Endodermal cell (in vitro differentiated cells): ENCODE measurements around the gene ARL4D. TPM values are rescaled to one million over a fixed set of nuclear protein-coding genes. Genes with fewer than 3 reads are reported as not detected.

ENCODE experiments used
- DNase-seq: peaks from one replicate; pipeline ENCODE4 v3.0.0-alpha.2; 2017
- H3K27ac ChIP-seq: 2 replicates; pipeline ENCODE4 v1.5.1; 2013; ENCODE audit warnings: mild to moderate bottlenecking, low read depth, low read length, moderate library complexity
- H3K27me3 ChIP-seq: 2 replicates; pipeline ENCODE4 v1.6.1; 2013; ENCODE audit warnings: mild to moderate bottlenecking, low read length, moderate library complexity; ENCODE audit not compliant: insufficient read depth, control insufficient read depth, poor library complexity, severe bottlenecking
- H3K36me3 ChIP-seq: 2 replicates; pipeline ENCODE4 v1.7.0; 2013; ENCODE audit warnings: mild to moderate bottlenecking, low read length, moderate library complexity; ENCODE audit not compliant: control insufficient read depth, insufficient read depth
- H3K4me1 ChIP-seq: one replicate; pipeline ENCODE4 v1.7.0; 2013; ENCODE audit warnings: low read length; ENCODE audit not compliant: control insufficient read depth, insufficient read depth
- H3K4me3 ChIP-seq: 2 replicates; pipeline ENCODE4 v1.5.1; 2013; ENCODE audit warnings: mild to moderate bottlenecking, low read length, moderate library complexity
- H3K9ac ChIP-seq: 2 replicates; pipeline ENCODE4 v1.6.1; 2013; ENCODE audit warnings: mild to moderate bottlenecking, low read length, moderate library complexity; ENCODE audit not compliant: poor library complexity, severe bottlenecking; ENCODE audit errors: extremely low read depth
- H3K9me3 ChIP-seq: 2 replicates; pipeline ENCODE4 v1.6.1; 2013; ENCODE audit warnings: mild to moderate bottlenecking, low read length, moderate library complexity; ENCODE audit not compliant: control insufficient read depth
- H3K27ac Mint-ChIP-seq: 2 replicates; pipeline ENCODE4 v1.8.0; 2020; ENCODE audit warnings: mixed read lengths
- H3K27me3 Mint-ChIP-seq: 2 replicates; pipeline ENCODE4 v1.8.0; 2021; ENCODE audit warnings: mild to moderate bottlenecking, mixed read lengths; ENCODE audit not compliant: insufficient read depth
- H3K36me3 Mint-ChIP-seq: 2 replicates; pipeline ENCODE4 v1.8.0; 2020; ENCODE audit warnings: low read depth, mixed read lengths
- H3K4me1 Mint-ChIP-seq: 2 replicates; pipeline ENCODE4 v1.8.0; 2020; ENCODE audit warnings: mixed read lengths
- H3K4me3 Mint-ChIP-seq: 2 replicates; pipeline ENCODE4 v1.8.0; 2020; ENCODE audit warnings: mild to moderate bottlenecking, moderate library complexity, mixed read lengths
- H3K9me3 Mint-ChIP-seq: 2 replicates; pipeline ENCODE4 v1.8.0; 2020; ENCODE audit warnings: mild to moderate bottlenecking, mixed read lengths
- CTCF ChIP-seq: fragments of 200-600 bp; sonication (generic); conservative IDR thresholded peaks from 2 replicates; pipeline ENCODE4 v1.5.0; 2021; ENCODE audit warnings: antibody characterized with exemption, mild to moderate bottlenecking
- WGBS, 2 experiments: methylation state at CpG; one replicate each; pipeline versions ENCODE4 v1.1.5 to v1.1.7; 2013; ENCODE audit warnings: missing lambda C conversion rate in 2 of 2, mixed read lengths in 1 of 2; ENCODE audit not compliant: insufficient coverage in 1 of 2, insufficient read length in 1 of 2; 5-methylcytosine and 5-hydroxymethylcytosine counted together
- total RNA-seq, 2 donors: library from RNA; stranded (reverse); fragmentation: NEBNext Ultra II Directional in 1 of 2; extraction: Animal tissue kit (Norgen Biotek cat#: 25700) in 1 of 2; gene quantifications; 2 replicates in 1 of 2; 3 replicates in 1 of 2; pipeline ENCODE4 v1.2.1, GENCODE V29; 2021

The ARL4D gene
- total RNA-seq, 2 donors from 2014 or later, result 129 to 142 TPM

GRCh38 chr17:43430936-43431713 is 32.3 kb downstream of the ARL4D start:
- no peak overlapping the region for H3K27ac Mint-ChIP-seq
- 80 to 100% methylated on average over 2 to 6 of the region's 6 CpGs for WGBS, 2 experiments
- no peak overlapping the region for H3K9ac ChIP-seq
- TF ChIP-seq CTCF, result no peak
- H3K36me3 ChIP-seq, result no peaks in the 10 kb centered on the region
- H3K36me3 Mint-ChIP-seq, result no peaks in the 10 kb centered on the region
- H3K4me3 Mint-ChIP-seq, result no peak overlapping the region
- H3K9me3 Mint-ChIP-seq, result no peaks in the 10 kb centered on the region
- no peaks in the 10 kb centered on the region for H3K27me3 ChIP-seq
- no peak overlapping the region for H3K27ac ChIP-seq
- peak; percentile 47 for DNase-seq
- peaks cover 32% of the 10 kb centered on the region for H3K4me1 Mint-ChIP-seq
- peaks cover 10% of the 10 kb centered on the region for H3K4me1 ChIP-seq
- no peak overlapping the region for H3K4me3 ChIP-seq
- H3K27me3 Mint-ChIP-seq, result no peaks in the 10 kb centered on the region
- no peaks in the 10 kb centered on the region for H3K9me3 ChIP-seq

GRCh38 chr17:43431714-43432523 is 33.1 kb downstream of the ARL4D start:
- Mint-ChIP-seq H3K9me3 (no peaks in the 10 kb centered on the region), H3K36me3 (no peaks in the 10 kb centered on the region), H3K4me1 (peaks cover 32% of the 10 kb centered on the region), H3K4me3 (no peak overlapping the region), H3K27ac (no peak overlapping the region), H3K27me3 (no peaks in the 10 kb centered on the region)
- Histone ChIP-seq H3K4me1 (peaks cover 10% of the 10 kb centered on the region), H3K36me3 (no peaks in the 10 kb centered on the region), H3K4me3 (no peak overlapping the region), H3K27me3 (no peaks in the 10 kb centered on the region), H3K27ac (no peak overlapping the region), H3K9ac (no peak overlapping the region), H3K9me3 (no peaks in the 10 kb centered on the region)
- no peak for TF ChIP-seq CTCF
- no peak for DNase-seq
- WGBS, 2 experiments, result 74 to 85% methylated on average over 5 to 9 of the region's 9 CpGs

GRCh38 chr17:43434902-43435319 is 36.1 kb downstream of the ARL4D start:
- TF ChIP-seq CTCF, result no peak
- Histone ChIP-seq H3K4me3 (no peak overlapping the region), H3K36me3 (no peaks in the 10 kb centered on the region), H3K27me3 (no peaks in the 10 kb centered on the region), H3K27ac (no peak overlapping the region), H3K4me1 (peaks cover 13% of the 10 kb centered on the region), H3K9me3 (no peaks in the 10 kb centered on the region), H3K9ac (no peak overlapping the region)
- H3K27me3 Mint-ChIP-seq, result no peaks in the 10 kb centered on the region
- H3K4me3 Mint-ChIP-seq, result no peak overlapping the region
- no peaks in the 10 kb centered on the region for H3K9me3 Mint-ChIP-seq
- WGBS, 2 experiments, result 85 to 93% methylated on average over 2 to 4 of the region's 4 CpGs
- no peak for DNase-seq
- H3K27ac Mint-ChIP-seq, result peak overlapping the region; percentile 61
- no peaks in the 10 kb centered on the region for H3K36me3 Mint-ChIP-seq
- H3K4me1 Mint-ChIP-seq, result peaks cover 42% of the 10 kb centered on the region
